ENCODE results near the gene SCD5.

- TF ChIP-seq EZH2 (IDR thresholded peaks at IDR 0.05; ENCODE audit: borderline replicate concordance, low read length), result no peak
- TF ChIP-seq, protein P1, sequence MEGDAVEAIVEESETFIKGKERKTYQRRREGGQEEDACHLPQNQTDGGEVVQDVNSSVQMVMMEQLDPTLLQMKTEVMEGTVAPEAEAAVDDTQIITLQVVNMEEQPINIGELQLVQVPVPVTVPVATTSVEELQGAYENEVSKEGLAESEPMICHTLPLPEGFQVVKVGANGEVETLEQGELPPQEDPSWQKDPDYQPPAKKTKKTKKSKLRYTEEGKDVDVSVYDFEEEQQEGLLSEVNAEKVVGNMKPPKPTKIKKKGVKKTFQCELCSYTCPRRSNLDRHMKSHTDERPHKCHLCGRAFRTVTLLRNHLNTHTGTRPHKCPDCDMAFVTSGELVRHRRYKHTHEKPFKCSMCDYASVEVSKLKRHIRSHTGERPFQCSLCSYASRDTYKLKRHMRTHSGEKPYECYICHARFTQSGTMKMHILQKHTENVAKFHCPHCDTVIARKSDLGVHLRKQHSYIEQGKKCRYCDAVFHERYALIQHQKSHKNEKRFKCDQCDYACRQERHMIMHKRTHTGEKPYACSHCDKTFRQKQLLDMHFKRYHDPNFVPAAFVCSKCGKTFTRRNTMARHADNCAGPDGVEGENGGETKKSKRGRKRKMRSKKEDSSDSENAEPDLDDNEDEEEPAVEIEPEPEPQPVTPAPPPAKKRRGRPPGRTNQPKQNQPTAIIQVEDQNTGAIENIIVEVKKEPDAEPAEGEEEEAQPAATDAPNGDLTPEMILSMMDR (conservative IDR thresholded peaks at IDR 0.05 in 1 of 2, IDR thresholded peaks at IDR 0.05 in 1 of 2; ENCODE audit: extremely low read depth in 1 of 2, insufficient read depth in 1 of 2, low read depth in 1 of 2, low read length in 2 of 2), result no peak
Observed at GRCh38 chr4:82583897-82584587, 214.6 kb downstream of the SCD5 start.
